DND-41 (cell line): ENCODE data around the gene TMEM255A.

Experiments used
- EZH2 ChIP-seq: IDR thresholded peaks from 3 replicates; pipeline ENCODE4 v1.6.1; 2012; ENCODE audit warnings: borderline replicate concordance, low read depth, mild to moderate bottlenecking, moderate library complexity, low read length, inconsistent platforms; ENCODE audit not compliant: severe bottlenecking
- TF ChIP-seq, protein P1 (sequence below): IDR thresholded peaks from 2 replicates; pipeline ENCODE4 v1.5.1; 2012; ENCODE audit warnings: borderline replicate concordance, low read length, moderate library complexity, mild to moderate bottlenecking; ENCODE audit not compliant: poor library complexity, severe bottlenecking; ENCODE audit errors: extremely low read depth

- TF ChIP-seq, protein P1, sequence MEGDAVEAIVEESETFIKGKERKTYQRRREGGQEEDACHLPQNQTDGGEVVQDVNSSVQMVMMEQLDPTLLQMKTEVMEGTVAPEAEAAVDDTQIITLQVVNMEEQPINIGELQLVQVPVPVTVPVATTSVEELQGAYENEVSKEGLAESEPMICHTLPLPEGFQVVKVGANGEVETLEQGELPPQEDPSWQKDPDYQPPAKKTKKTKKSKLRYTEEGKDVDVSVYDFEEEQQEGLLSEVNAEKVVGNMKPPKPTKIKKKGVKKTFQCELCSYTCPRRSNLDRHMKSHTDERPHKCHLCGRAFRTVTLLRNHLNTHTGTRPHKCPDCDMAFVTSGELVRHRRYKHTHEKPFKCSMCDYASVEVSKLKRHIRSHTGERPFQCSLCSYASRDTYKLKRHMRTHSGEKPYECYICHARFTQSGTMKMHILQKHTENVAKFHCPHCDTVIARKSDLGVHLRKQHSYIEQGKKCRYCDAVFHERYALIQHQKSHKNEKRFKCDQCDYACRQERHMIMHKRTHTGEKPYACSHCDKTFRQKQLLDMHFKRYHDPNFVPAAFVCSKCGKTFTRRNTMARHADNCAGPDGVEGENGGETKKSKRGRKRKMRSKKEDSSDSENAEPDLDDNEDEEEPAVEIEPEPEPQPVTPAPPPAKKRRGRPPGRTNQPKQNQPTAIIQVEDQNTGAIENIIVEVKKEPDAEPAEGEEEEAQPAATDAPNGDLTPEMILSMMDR, result no peak
- TF ChIP-seq EZH2, result no peak
These were observed 72.3 kb downstream of the TMEM255A start for GRCh38 chrX:120238933-120239332.
